Measurements from ENCODE around the gene IPO13.

IPO13 gene

GRCh38 chr1:43970911-43971310, 24.2 kb downstream of the IPO13 start:
- Histone ChIP-seq H3K9me2 (replicated peaks; ENCODE audit: insufficient read depth, low read length) (no peaks in the 10 kb centered on the region), H2AFZ (ENCODE audit: low read length) (no peak overlapping the region), H4K20me1 (ENCODE audit: insufficient read depth, low read length) (no peaks in the 10 kb centered on the region), H3K36me3 (replicated peaks; ENCODE audit: insufficient read depth, low read length) (no peaks in the 10 kb centered on the region), H3K9ac (ENCODE audit: low read length) (peak overlapping the region; percentile 88; the same call in 1 of the 2 replicates), H3K4me1 (ENCODE audit: low read length) (peaks cover 22% of the 10 kb centered on the region), H3K4me3 (ENCODE audit: low read length) (peak overlapping the region; percentile 99), H3K9me3 (replicated peaks; ENCODE audit: insufficient read depth, low read length) (no peaks in the 10 kb centered on the region), H3K4me2 (ENCODE audit: low read depth, low read length) (peak overlapping the region; percentile 99), H3K79me2 (ENCODE audit: low read length) (peaks cover 33% of the 10 kb centered on the region), H3K27ac (ENCODE audit: low read length) (no peak overlapping the region), H3K27me3 (replicated peaks; ENCODE audit: insufficient read depth, low read length) (no peaks in the 10 kb centered on the region), H3F3A (ENCODE audit: insufficient read depth, low read length) (peaks cover 14% of the 10 kb centered on the region)
- no peak for DNase-seq
- no peak for TF ChIP-seq EZH2 (optimal IDR thresholded peaks at IDR 0.05; ENCODE audit: low read depth, low read length)
- TF ChIP-seq EZH2phosphoT487 (IDR thresholded peaks at IDR 0.05; ENCODE audit: low read length): no peak
- TF ChIP-seq CTCF (IDR thresholded peaks at IDR 0.05; ENCODE audit: low read length): no peak

- Histone ChIP-seq H3K4me2 (ENCODE audit: low read depth, low read length) (peak overlapping the region; percentile 99), H4K20me1 (ENCODE audit: insufficient read depth, low read length) (peaks cover 3% of the 10 kb centered on the region; the same call in 1 of the 2 replicates), H2AFZ (ENCODE audit: low read length) (no peak overlapping the region), H3K9me3 (replicated peaks; ENCODE audit: insufficient read depth, low read length) (no peaks in the 10 kb centered on the region), H3K4me1 (ENCODE audit: low read length) (peaks cover 27% of the 10 kb centered on the region), H3F3A (ENCODE audit: insufficient read depth, low read length) (peaks cover 14% of the 10 kb centered on the region), H3K27me3 (replicated peaks; ENCODE audit: insufficient read depth, low read length) (no peaks in the 10 kb centered on the region), H3K36me3 (replicated peaks; ENCODE audit: insufficient read depth, low read length) (no peaks in the 10 kb centered on the region), H3K9me2 (replicated peaks; ENCODE audit: insufficient read depth, low read length) (no peaks in the 10 kb centered on the region), H3K4me3 (ENCODE audit: low read length) (no peak overlapping the region), H3K79me2 (ENCODE audit: low read length) (peaks cover 38% of the 10 kb centered on the region), H3K27ac (ENCODE audit: low read length) (no peak overlapping the region), H3K9ac (ENCODE audit: low read length) (no peak overlapping the region)
- DNase-seq: no peak
- no peak for TF ChIP-seq EZH2 (optimal IDR thresholded peaks at IDR 0.05; ENCODE audit: low read depth, low read length)
- TF ChIP-seq EZH2phosphoT487 (IDR thresholded peaks at IDR 0.05; ENCODE audit: low read length): no peak
- TF ChIP-seq CTCF (IDR thresholded peaks at IDR 0.05; ENCODE audit: low read length): no peak
Observed at GRCh38 chr1:43971336-43971980, 24.7 kb downstream of the IPO13 start.

- H3K4me1 ChIP-seq (ENCODE audit: low read length): peaks cover 40% of the 10 kb centered on the region
- peak; percentile 53 for DNase-seq
Observed at GRCh38 chr1:43973981-43974442, 27.3 kb downstream of the IPO13 start.

More at GRCh38 chr1:43973981-43974442, 27.3 kb downstream of the IPO13 start:
- 0 out of 2 replicates have a peak, but pooled peaks cover 3% of the 10 kb centered on the region for H3K36me3 ChIP-seq (replicated peaks; ENCODE audit: insufficient read depth, low read length)
- H2AFZ ChIP-seq (ENCODE audit: low read length): peak overlapping the region; percentile 87
- H3K4me2 ChIP-seq (ENCODE audit: low read depth, low read length): peak overlapping the region; percentile 96
- H3K27me3 ChIP-seq (replicated peaks; ENCODE audit: insufficient read depth, low read length): no peaks in the 10 kb centered on the region
- H3K9me2 ChIP-seq (replicated peaks; ENCODE audit: insufficient read depth, low read length): no peaks in the 10 kb centered on the region
- peaks cover 54% of the 10 kb centered on the region for H3K79me2 ChIP-seq (ENCODE audit: low read length)
- peak overlapping the region; percentile 95 for H3K9ac ChIP-seq (ENCODE audit: low read length)
- H3F3A ChIP-seq (ENCODE audit: insufficient read depth, low read length): peaks cover 27% of the 10 kb centered on the region
- H3K27ac ChIP-seq (ENCODE audit: low read length): peak overlapping the region; percentile 79
- no peak for TF ChIP-seq CTCF (IDR thresholded peaks at IDR 0.05; ENCODE audit: low read length)
- no peak for TF ChIP-seq EZH2phosphoT487 (IDR thresholded peaks at IDR 0.05; ENCODE audit: low read length)
- TF ChIP-seq EZH2 (optimal IDR thresholded peaks at IDR 0.05; ENCODE audit: low read depth, low read length): no peak
- peak overlapping the region; percentile 96 for H3K4me3 ChIP-seq (ENCODE audit: low read length)
- H3K9me3 ChIP-seq (replicated peaks; ENCODE audit: insufficient read depth, low read length): no peaks in the 10 kb centered on the region
- peaks cover 4% of the 10 kb centered on the region; the same call in 1 of the 2 replicates for H4K20me1 ChIP-seq (ENCODE audit: insufficient read depth, low read length)

Data from MM.1S (cell line).